Small intestine (tissue), 7 donors: Measurements from ENCODE around the gene EXOC3. TPM values are rescaled to one million over a fixed set of nuclear protein-coding genes. Genes with fewer than 3 reads are reported as not detected.

Source experiments
- DNase-seq, 2 donors: peaks; one replicate each; pipeline versions ENCODE4 v3.0.0 to v3.0.0-alpha.2; 2013
- FAIRE-seq: peaks from 2 replicates; lab custom pipeline; 2012; peaks lifted over from hg19 to GRCh38; lab: Jason Lieb, UNC
- H3K27ac ChIP-seq, 3 donors: one replicate each; pipeline ENCODE4 v1.5.1; 2013; ENCODE audit warnings: low read length in 2 of 3, mild to moderate bottlenecking in 2 of 3, control low read depth in 1 of 3, inconsistent platforms in 1 of 3, low read depth in 1 of 3, moderate library complexity in 1 of 3
- H3K27me3 ChIP-seq, 3 donors: one replicate each; pipeline ENCODE4 v1.6.1; 2013; ENCODE audit warnings: low read length in 3 of 3, inconsistent platforms in 1 of 3; ENCODE audit not compliant: control insufficient read depth in 3 of 3, insufficient read depth in 3 of 3
- H3K36me3 ChIP-seq, 3 donors: one replicate each; pipeline ENCODE4 v1.6.1; 2013; ENCODE audit warnings: low read length in 3 of 3, inconsistent platforms in 1 of 3, low read depth in 1 of 3, mild to moderate bottlenecking in 1 of 3, moderate library complexity in 1 of 3; ENCODE audit not compliant: control insufficient read depth in 3 of 3, insufficient read depth in 2 of 3
- H3K4me1 ChIP-seq, 3 donors: one replicate each; pipeline ENCODE4 v1.6.1; 2013; ENCODE audit warnings: low read length in 2 of 3, inconsistent platforms in 1 of 3, low read depth in 1 of 3, mild to moderate bottlenecking in 1 of 3, moderate library complexity in 1 of 3; ENCODE audit not compliant: control insufficient read depth in 3 of 3, insufficient read depth in 2 of 3
- H3K4me3 ChIP-seq, 3 donors: one replicate each; pipeline ENCODE4 v1.5.1; 2013; ENCODE audit warnings: low read length in 3 of 3, control low read depth in 1 of 3, inconsistent platforms in 1 of 3, low read depth in 1 of 3, mild to moderate bottlenecking in 1 of 3, moderate library complexity in 1 of 3
- H3K9me3 ChIP-seq, 2 donors: one replicate each; pipeline ENCODE4 v1.6.1; 2013; ENCODE audit warnings: low read depth in 1 of 2, low read length in 1 of 2; ENCODE audit not compliant: control insufficient read depth in 2 of 2, insufficient read depth in 1 of 2
- WGBS, 3 donors: extraction: QIAGEN DNeasy Blood & Tissue Kit; methylation state at CpG; one replicate each; pipeline ENCODE4 v1.1.7; 2013; 5-methylcytosine and 5-hydroxymethylcytosine counted together
- polyA plus RNA-seq, 4 donors: library from polyadenylated mRNA; stranded (reverse) in 3 of 4; unstranded in 1 of 4; fragments of 200-250 nt in 3 of 4; fragments of 120-200 nt in 1 of 4; gene quantifications; one replicate each; pipeline versions ENCODE4 v1.2.1 to v1.2.3, GENCODE V29; 2013
- donor health status: healthy with polysubstance abuse.
- donor health status: control.
- donor health status: control.
- donor health status: Bipolar disorder and iron deficiency.
- donor health status: healthy.

Gene EXOC3
- polyA plus RNA-seq, 4 donors: 47.2 to 85.7 (median 64.4) TPM

GRCh38 chr5:415928-416635 lies 26.9 kb upstream of the EXOC3 start:
- 81 to 88% (median 84%) methylated on average over 24 of the region's 24 CpGs for WGBS, 3 donors
- DNase-seq (no peak), FAIRE-seq (no peak)
- peaks cover 0 to 3% (median 0%) of the 10 kb centered on the region in 3 donors for H3K36me3 ChIP-seq
- H3K4me3 ChIP-seq: no peak overlapping the region
- H3K9me3 ChIP-seq: peaks cover 0 to 5% of the 10 kb centered on the region in 2 donors
- peak overlapping the region in 1 of 3 donors; percentile 89 for H3K27ac ChIP-seq
- no peaks in the 10 kb centered on the region for H3K27me3 ChIP-seq
- H3K4me1 ChIP-seq: peaks cover 0 to 19% (median 0%) of the 10 kb centered on the region in 3 donors

GRCh38 chr5:416636-416960 lies 26.4 kb upstream of the EXOC3 start:
- Histone ChIP-seq H3K9me3 (peaks cover 0 to 5% of the 10 kb centered on the region in 2 donors), H3K27me3 (no peaks in the 10 kb centered on the region), H3K36me3 (peaks cover 0 to 3% (median 0%) of the 10 kb centered on the region in 3 donors), H3K4me3 (no peak overlapping the region), H3K27ac (no peak overlapping the region), H3K4me1 (peaks cover 0 to 19% (median 0%) of the 10 kb centered on the region in 3 donors)
- DNase-seq: no peak
- WGBS, 3 donors: 94 to 97% (median 96%) methylated on average over 14 of the region's 14 CpGs
- no peak for FAIRE-seq

DNA sequence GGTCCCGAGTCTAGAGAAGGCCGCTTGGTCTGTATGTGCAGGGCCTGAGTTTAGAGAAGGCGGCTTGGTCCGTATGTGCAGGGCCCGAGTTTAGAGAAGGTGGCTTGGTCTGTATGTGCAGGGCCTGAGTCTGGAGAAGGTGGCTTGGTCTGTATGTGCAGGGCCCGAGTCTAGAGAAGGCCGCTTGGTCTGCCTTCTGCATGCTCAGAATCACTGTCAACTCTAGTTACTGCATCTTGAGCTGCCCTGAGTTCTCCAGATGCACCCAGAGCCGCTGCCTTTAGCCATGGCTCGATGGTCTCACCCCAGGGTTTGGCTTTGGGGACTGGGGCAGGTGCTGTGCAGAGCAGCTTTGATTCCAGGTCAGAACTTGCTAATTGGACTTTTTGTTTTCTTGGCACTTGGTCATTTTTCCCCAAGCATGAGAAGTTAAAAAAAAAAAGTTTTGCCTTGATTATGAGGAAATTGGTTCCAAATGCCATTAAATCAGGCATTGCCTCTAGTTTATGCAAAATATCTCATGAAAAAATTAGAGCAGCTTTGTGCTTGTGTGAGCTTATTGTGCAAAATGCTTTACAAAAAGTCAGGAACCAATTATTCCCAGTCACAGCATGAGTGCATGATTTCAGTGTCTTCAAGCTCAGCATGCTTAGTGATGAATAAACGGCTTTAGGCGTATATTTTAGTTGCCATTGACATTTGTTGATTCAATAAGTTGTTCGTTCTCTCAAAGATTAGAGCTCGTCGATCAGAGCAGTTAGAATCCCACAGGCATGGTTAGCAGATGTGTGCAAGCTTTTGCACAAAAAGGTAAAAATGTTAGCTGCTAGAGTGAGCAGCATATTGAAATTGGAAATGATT lies 25.4 kb upstream of the EXOC3 start:
- no peak for FAIRE-seq

GRCh38 chr5:418162-419121 lies 24.5 kb upstream of the EXOC3 start:
- 84 to 88% (median 87%) methylated on average over 16 to 18 of the region's 18 CpGs for WGBS, 3 donors
- FAIRE-seq: no peak
- DNase-seq: no peak

More for the DNA sequence above, 25.4 kb upstream of the EXOC3 start:
- 88 to 91% (median 90%) methylated on average over 14 of the region's 14 CpGs for WGBS, 3 donors
- H3K9me3 ChIP-seq: peaks cover 0 to 5% of the 10 kb centered on the region in 2 donors
- H3K27me3 ChIP-seq: no peaks in the 10 kb centered on the region
- peaks cover 0 to 3% (median 0%) of the 10 kb centered on the region in 3 donors for H3K36me3 ChIP-seq
- H3K4me1 ChIP-seq: peaks cover 0 to 19% (median 0%) of the 10 kb centered on the region in 3 donors
- DNase-seq: no peak
- H3K4me3 ChIP-seq: no peak overlapping the region
- no peak overlapping the region for H3K27ac ChIP-seq

DNA sequence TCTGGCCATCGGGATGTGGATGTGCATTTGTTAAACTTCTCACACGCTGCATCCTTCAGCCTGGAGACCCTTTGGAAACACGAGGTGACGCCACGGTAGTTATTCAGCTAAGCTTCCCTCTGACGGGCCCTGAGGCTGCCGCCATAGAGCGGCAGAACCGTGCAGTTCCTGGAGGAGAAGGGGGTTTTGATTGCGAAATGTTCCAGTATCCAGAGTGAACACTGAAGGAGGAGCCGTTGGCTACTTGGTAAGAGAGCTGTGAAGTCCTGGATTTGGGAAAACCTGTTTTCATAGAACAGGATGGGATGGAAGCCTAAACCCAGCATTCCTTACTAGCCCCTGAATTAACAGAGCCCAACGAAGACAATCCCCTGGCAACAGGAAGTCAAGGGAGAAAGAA lies 23.0 kb upstream of the EXOC3 start:
- Histone ChIP-seq H3K4me1 (peaks cover 0 to 11% (median 0%) of the 10 kb centered on the region in 3 donors), H3K9me3 (peaks cover 0 to under 1% of the 10 kb centered on the region in 2 donors), H3K27me3 (no peaks in the 10 kb centered on the region), H3K4me3 (no peak overlapping the region), H3K36me3 (no peaks in the 10 kb centered on the region), H3K27ac (no peak overlapping the region)
- DNase-seq: no peak
- 78 to 86% (median 85%) methylated on average over 12 of the region's 12 CpGs for WGBS, 3 donors
- FAIRE-seq: no peak

More at GRCh38 chr5:418162-419121, 24.5 kb upstream of the EXOC3 start:
- H3K27me3 ChIP-seq: no peaks in the 10 kb centered on the region
- H3K4me3 ChIP-seq: no peak overlapping the region
- peaks cover 0 to 3% (median 0%) of the 10 kb centered on the region in 3 donors for H3K36me3 ChIP-seq
- peaks cover 0 to 19% (median 0%) of the 10 kb centered on the region in 3 donors for H3K4me1 ChIP-seq
- no peak overlapping the region for H3K27ac ChIP-seq
- H3K9me3 ChIP-seq: peaks cover 0 to 5% of the 10 kb centered on the region in 2 donors

- Histone ChIP-seq H3K27ac (no peak overlapping the region), H3K36me3 (no peaks in the 10 kb centered on the region), H3K27me3 (no peaks in the 10 kb centered on the region), H3K4me1 (peaks cover 0 to 6% (median 0%) of the 10 kb centered on the region in 3 donors), H3K9me3 (no peaks in the 10 kb centered on the region), H3K4me3 (no peak overlapping the region)
- no peak for DNase-seq
- 90 to 93% (median 91%) methylated on average over 52 of the region's 52 CpGs for WGBS, 3 donors
- FAIRE-seq: no peak
These were observed 22.2 kb upstream of the EXOC3 start for GRCh38 chr5:420632-421286.

DNA sequence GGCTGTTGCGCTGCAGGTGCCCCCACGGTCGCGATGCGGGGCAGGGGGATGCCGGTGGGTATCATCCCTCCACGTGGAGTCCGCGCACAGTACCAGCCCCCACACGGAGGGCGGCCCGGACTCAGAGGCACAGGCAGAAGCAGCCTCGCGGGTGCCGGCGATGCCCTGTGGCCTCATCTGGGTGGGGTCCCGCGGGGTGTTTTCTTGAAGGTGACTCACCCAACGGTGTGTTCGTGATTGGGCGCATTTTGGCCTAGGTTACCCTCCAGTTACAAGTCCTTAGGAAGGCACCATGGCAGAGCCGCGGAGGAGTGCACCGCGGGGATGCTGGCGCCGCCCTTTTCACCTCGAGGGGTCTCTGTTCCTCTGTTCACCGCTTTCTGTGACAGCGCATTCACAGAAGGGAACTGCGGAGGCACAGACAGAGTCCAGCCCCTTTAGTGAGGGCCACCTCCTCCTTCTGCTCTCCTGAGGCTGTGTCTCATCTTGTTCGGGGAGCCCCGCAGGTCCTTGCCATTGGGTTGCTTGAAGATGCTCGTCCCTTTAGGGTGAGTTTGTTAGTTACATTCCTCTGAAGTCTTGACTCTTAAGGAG lies 21.6 kb upstream of the EXOC3 start:
- no peak for FAIRE-seq
- no peak for DNase-seq
- Histone ChIP-seq H3K36me3 (no peaks in the 10 kb centered on the region), H3K27ac (no peak overlapping the region), H3K4me1 (no peaks in the 10 kb centered on the region), H3K4me3 (no peak overlapping the region), H3K9me3 (no peaks in the 10 kb centered on the region), H3K27me3 (no peaks in the 10 kb centered on the region)
- WGBS, 3 donors: 86 to 92% (median 92%) methylated on average over 32 to 34 of the region's 34 CpGs
